Activated CD4-positive, alpha-beta T cell treated with anti-CD3 and anti-CD28 coated beads, Interleukin-2, Interleukin-6, amounts not matched to agents 100 ng/mL and 50 ng/mL, durations not matched to agents 16 hours and 8 hours (primary cell): ENCODE measurements around the gene SIPA1.

Experiments
- DNase-seq: peaks from one replicate; pipeline ENCODE4 v3.0.0-alpha.2; 2020

SIPA1 gene

DNA sequence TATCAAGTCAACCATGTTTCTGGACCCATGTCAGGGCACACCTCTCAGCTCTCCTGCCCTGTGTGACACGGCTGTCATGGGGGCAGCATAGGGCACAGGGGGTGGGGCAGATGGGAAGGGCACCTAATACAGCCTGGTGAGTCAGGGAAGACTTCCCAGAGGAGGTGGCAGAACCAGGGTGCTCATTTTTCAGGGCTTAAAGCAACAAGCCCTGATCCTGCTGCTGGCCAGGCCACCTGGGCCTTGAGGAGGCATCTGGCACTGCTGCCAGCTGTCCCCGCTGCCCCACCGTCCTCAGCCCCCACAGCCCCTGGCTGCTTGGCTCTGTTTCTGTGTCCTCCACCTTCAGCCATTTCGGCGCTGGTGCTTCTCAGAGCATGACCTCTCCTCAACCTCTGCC, 28.2 kb upstream of the SIPA1 start:
- DNase-seq: no peak

DNA sequence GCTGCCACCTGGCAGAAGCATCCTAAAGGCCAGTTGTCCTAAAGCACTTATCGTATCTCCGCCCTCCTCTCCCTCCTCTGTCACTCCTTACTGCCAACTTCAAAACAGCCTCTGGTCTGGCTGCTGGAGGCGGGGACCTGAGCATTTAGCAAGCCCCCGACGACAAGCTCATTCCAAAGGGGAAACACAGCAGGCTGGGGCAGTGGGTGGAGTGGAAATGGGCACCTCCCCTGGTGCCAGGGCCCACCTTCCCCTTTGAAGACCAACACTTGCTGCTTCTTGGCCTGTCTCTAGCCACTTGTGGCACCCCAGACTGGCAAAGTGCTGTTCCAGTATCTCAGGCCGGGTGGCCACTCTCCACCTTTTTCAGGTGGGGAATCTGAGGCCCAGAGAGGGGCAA, 27.5 kb upstream of the SIPA1 start:
- DNase-seq: no peak

DNA sequence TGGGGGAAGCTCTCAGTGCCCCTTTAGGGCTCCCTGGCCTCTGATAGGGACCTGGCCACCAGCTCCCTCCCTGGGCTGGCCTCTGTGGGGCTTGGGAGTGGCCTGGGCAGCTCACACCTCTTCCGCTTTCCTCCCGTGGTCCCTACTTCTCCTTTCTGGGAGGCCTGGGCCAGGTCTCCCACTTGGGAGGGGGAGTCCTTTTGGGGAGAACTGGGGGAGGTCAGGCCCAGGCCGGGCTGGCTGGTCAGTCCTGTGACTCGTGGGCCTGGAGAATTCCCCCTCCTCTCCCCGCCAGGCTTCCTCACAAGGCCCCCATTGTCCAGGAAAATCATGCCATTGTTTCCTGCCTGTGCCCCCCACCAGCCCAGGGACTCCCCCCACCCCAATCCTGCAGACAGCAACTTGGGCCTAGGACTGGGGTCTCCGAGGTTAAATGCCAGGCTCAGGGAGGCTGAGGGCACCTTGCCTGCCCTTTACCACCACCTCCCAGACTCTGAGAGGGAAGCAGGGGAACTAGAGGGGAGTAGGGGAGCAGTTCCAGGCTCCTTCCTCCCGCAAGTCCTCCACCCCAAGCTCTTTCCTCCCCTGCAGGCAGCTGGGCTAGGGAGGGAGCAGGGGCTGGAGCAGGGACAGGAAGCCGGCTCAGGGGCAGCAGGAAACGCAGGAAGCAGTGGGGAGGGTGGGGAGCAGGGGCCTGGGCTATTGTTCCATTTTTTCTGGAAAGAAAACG, 26.7 kb upstream of the SIPA1 start:
- DNase-seq: no peak

DNA sequence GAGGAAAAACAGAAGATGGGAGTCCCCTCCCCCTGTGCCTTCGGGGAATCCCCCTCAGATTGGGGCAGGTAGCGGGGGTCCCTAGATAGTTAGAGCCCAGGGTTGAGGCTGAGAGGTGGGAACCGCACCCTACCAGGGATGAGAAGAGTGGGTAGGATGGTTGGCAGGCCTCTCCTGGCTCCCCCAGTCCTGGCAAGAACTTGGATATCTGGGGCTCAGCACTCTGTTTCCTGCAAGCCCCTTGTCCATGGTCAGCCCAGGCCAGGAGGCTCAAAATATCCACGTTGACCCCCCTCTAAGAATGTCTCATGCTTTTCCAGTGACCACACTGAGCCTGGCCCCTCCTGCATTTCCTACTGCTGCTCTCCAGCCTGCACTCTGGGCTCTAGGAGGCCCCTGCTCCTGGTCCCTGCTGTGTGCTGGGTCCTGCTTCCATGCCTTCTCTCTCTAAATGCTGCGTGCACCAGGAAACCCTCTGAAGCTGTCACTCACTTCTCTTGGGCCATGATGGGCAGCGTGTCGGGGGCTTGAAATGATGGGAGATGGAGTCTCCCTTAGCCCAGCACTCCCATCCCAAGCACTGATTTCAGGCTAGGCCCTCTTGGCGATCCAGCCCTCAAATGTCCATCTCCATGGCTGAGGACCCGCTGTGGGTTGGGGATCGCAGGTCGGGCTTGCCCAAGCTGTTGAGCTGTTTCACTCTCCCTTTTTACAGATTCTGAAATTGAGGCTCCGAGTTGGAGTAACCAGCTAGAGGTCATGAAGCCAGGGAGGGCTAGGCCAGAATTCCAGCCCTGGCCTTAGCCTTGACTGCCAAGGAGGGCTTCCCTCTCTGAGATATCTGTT, 25.9 kb upstream of the SIPA1 start:
- DNase-seq: no peak

DNA sequence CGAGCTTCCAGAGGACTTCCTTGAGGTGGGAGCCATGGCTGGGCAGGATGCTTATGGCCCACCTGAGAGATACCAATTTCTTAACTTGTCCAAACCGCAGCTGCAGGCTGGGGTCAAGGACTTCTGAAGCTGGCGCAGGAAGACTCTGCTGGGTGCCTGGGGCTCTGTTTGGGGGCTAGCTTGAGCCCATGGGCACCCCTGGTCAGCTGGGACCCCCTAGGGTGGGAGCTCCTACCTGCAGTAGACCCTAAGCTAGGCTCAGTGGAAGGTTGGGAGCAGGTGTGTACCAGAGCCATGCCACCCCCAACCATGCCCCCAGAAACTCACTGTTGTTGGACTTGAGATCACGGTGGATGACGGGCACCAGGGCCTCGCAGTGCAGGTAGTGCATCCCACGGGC, 25.2 kb upstream of the SIPA1 start:
- DNase-seq: no peak

DNA sequence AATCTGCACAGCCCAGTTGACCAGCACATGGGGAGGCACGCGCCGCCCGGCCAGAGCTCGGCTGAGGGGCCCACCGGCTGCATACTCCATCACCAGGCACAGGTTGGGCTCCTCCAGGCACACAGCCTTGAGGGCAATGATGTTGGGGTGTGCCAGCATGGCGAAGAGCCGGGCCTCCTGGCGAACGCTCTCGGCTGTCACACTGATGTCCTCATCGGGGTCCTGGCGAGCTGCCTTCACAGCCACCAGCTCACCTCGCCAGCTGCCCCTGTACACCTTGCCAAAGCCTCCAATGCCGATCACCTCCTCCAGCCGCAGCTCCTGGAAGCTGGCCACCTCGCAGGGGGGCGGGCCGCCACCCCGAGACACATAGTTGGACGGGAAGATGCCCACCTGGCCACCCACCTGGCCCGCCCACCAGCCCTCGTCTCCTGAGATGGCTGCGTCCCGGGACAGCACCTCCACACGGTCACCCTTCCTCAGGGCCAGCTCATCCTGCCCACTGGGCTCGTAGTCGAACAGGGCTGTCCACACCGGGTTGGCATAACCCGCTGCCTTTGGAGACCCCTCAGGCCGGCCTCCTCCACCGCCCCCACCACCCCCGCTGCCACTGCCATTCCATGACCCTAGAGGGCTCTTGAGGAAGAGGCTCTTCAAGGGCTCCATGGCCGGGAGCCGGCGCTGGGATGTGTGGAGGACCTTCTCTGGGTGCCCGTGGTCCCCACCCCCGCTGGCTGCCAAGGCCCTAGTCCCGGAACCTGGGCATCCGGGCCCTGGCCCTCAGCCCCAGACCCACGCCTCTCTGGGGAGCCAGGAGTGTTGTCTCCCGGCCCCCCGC, 24.6 kb upstream of the SIPA1 start:
- no peak for DNase-seq

DNA sequence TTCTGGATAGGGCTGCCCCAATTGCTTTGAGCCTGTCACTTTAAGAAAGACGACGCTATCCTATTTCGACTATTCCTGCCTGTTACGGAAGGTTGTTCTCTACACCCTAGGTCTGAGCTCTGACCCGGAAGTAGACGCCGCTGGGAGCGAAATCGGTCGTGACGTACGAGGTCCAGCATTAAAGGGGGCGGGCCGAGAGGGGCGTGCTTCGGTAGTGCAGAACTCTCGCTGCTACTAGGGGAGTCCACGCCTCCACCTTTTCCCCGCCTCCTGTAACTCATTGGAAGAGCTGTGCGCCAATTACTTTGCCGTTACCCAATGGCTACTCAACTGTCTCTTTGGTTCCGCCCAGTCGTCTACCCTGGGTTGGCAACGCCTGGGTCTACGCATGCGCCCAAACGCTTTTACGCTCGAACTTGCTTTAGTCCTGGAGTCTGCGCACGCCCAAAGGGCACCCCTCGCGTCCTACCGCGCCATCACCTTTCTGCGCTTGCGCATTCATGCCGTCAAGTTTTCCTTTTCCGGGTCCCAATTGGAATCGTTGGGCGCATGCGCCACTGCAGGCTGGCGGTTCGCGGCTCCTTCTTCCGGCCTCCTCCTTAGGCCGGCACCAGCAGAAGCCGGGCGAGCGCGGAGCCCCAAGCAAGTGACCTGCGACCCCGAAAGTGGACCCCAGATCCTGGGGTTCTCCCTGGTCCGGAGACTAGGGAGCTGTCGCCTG, 22.5 kb upstream of the SIPA1 start, which contains the start of gene PCNX3:
Gene PCNX3, plus strand, starts transcription at position 548 of the 721 bp plus-strand sequence. CDS start 536 bp downstream, outside the sequence.
- DNase-seq: peak; percentile 100

DNA sequence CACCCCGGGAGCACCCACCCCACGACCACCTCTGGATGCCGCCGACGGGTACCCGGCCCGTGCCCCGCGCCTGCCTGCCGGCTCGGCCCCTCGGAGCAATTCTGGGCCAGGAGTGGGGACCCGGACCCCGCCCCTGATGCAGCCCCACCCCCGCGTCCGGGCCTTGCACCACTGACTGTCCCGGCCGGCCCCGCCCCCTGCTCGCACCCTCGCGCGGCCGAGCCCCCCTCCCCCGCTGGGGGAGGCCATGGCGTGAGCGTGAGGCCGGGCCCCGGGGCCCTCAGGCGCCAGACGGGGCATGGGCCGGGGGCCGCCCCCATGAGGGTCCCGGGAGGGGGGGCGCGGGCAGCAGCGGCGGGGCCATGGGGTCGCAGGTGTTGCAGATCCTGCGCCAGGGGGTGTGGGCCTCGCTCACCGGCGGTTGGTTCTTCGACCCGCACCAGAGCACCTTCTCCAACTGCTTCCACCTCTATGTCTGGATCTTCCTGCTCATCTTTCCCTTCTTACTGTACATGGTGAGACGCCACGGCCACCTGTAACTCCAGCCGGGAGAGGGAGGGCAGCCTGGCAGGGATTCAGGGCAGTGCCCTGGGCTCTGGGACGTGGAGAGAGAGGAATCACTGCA, 21.8 kb upstream of the SIPA1 start:
- peak; percentile 71 for DNase-seq

DNA sequence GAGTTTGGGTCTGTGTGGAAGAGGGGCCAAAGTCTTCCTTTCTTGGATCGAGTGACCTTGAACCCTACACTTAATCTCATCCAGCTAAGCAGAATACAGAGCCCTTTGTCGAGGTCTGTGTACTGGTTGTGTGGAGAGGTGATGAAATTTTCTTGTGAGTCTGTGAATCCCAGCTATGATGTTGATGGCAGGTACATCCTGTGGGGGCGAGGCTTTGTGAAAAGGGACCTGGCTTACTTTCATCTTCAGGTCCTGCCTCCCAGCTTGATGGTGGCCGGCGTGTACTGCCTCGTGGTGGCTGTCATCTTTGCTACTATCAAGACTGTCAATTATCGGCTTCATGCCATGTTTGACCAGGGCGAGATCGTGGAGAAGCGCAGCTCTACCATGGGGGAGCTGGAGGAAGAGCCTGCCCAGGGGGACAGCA, 21.3 kb upstream of the SIPA1 start:
- peak; percentile 19 for DNase-seq

DNA sequence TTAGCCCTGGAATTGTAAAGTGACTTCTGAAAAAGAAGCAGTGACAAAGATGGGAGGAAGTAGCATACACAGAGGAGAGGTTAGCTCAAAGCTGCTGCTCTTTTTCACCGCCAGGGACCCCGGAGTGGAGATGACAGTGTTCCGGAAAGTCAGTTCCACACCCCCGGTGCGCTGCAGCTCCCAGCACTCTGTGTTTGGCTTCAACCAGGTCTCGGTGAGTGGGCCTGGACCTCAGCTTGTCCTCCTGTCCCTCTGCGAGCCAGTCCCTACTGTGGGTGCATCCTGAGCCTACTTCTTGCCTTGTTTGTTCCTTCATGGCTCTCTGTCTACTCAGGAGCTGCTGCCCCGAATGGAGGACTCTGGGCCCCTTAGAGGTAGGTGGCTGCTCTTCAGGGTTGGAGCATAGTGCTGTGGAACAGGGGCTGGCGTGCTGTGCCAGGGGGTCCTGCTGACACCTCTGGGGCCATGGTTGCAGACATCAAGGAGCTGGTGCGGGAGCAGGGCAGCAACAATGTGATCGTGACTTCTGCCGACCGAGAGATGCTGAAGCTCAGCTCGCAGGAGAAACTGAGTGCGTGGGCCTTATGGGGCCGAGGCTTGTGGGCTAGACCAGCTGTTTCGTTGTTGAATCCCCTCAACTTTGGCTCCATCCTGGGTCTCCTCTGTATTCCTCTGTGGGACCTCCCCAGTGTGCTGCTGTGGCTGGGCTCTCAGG, 20.6 kb upstream of the SIPA1 start:
- DNase-seq: no peak

DNA sequence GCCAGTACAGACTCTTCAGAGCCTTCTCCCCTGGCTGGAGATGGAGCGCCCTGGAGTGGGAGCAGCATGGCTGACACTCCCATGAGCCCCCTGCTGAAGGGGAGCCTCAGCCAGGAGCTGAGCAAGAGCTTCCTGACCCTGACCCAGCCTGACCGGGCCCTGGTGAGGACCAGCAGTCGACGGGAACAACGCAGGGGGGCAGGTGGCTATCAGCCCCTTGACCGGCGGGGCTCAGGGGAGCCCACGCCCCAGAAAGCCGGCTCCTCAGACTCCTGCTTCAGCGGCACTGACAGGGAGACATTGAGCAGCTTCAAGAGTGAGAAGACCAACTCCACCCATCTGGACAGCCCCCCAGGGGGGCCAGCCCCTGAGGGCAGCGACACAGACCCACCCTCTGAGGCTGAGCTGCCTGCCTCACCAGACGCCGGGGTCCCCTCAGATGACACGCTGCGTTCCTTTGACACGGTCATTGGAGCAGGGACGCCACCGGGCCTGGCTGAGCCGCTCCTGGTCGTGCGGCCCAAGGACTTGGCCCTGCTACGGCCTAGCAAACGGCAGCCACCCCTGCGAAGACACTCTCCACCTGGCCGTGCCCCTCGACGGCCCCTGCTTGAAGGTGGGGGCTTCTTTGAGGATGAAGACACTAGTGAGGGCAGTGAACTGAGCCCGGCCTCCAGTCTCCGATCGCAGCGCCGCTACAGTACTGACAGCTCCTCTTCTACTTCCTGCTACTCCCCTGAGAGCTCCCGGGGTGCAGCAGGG, 19.7 kb upstream of the SIPA1 start:
- no peak for DNase-seq

DNA sequence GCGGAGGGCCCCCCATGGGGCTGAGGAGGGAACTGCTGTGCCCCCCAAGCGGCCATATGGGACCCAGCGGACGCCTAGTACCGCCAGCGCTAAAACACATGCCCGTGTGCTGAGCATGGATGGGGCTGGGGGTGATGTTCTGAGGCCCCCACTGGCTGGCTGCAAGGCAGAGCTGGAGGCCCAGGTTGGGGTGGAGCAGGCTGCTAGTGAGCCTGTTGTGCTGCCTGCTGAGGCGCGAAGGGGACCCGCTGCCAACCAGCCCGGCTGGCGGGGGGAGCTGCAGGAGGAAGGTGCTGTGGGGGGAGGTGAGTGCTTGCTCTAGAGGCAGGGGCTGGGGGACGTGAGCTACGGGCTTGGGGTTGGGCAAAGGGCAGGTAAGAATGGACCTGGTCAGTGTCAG, 19.1 kb upstream of the SIPA1 start:
- no peak for DNase-seq

DNA sequence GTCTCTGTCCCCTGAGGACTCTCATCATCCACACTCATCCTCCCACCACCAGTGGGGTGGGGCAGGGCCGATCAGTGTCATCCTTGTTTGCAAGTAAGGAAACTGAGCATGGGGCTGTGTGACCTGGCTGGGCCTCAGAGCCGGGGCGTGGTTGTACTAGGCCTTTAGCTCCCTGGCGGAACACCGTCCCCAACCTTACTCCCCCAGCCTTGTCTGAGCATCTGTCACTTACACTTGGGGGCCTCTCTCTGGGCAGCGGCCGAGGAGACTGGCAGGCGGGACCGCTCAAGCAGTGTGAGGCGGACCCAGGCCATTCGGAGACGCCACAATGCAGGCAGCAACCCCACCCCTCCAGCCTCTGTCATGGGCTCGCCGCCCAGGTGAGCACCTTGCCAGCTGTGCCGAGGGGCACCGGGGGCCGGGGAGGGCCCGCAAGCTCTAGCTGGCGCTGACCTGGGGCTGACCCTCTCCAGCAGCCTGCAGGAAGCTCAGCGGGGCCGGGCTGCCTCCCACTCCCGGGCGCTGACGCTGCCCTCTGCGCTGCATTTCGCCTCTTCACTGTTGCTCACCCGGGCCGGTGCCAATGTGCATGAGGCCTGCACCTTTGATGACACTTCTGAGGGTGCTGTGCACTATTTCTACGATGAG, 18.5 kb upstream of the SIPA1 start:
- no peak for DNase-seq

DNA sequence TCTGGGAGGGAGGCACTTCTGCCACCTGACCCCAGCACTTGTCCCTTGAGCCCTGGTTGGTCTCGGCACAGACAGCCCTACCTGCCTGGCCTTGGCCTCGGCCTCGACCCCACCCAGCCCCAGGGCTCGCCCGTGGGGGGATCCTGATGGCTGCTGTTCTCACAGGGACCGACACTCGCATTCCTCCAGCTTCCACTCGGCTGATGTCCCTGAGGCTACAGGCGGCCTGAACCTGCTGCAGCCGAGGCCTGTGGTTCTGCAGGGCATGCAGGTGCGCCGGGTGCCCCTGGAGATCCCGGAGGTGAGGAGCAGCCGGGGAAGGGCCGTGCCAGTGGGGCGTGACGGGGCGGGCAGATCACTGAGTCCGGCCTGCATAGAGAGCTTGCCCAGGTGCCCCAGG, 17.2 kb upstream of the SIPA1 start:
- DNase-seq: no peak

DNA sequence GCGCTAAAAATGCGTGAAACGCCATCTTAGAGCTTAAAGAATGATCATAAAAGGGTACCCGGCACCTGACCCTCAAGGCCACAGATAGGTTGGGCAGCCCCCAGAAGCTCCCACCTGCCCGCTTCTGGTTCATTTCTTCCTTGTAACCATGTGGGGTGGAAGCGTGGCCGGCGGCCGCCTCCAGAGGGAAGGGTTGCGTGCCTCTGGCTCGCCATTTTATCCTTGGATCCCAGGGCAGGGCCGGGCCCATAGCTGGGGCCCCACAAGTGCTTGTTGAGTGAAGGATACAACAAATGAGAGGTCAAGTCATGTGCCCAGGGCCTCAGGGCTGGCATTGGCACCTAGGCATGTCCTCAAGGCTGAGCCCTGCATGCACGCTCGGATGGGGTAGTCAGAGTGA, 16.4 kb upstream of the SIPA1 start:
- no peak for DNase-seq

DNA sequence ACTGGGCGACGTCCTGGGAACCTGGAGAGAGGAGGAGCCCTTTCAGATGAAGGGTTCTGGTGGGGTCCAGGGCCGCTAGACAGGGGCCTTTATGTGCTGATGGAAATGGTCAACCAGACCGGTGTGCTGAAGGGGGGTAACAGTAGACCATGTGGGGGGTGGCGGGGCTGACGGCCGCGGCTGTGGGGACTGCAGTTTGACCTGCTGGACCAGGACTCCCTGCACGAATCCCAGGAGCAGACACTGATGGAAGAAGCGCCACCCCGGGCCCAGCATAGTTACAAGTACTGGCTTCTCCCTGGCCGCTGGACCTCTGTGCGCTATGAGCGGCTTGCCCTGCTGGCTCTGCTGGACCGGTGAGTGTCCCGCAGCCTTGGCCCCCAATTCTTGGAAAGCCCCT, 15.9 kb upstream of the SIPA1 start:
- DNase-seq: no peak

DNA sequence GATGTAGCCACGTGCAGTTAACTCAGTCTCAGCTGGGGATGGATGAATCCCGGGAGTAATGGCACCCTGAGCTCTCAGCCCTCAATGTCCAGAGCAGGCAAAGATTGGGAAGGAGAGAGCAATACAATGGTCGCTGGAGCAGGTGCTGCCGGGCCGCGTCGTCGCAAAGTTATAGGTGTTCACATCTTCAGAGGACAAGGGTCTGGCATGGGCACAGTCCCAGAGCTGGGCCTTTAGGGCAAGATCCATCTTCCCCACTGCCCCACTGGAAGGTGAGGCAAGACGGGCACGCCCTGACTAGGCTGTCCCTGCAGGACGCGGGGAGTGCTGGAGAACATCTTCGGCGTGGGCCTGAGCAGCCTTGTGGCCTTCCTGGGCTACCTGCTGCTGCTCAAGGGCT, 14.7 kb upstream of the SIPA1 start:
- no peak for DNase-seq

DNA sequence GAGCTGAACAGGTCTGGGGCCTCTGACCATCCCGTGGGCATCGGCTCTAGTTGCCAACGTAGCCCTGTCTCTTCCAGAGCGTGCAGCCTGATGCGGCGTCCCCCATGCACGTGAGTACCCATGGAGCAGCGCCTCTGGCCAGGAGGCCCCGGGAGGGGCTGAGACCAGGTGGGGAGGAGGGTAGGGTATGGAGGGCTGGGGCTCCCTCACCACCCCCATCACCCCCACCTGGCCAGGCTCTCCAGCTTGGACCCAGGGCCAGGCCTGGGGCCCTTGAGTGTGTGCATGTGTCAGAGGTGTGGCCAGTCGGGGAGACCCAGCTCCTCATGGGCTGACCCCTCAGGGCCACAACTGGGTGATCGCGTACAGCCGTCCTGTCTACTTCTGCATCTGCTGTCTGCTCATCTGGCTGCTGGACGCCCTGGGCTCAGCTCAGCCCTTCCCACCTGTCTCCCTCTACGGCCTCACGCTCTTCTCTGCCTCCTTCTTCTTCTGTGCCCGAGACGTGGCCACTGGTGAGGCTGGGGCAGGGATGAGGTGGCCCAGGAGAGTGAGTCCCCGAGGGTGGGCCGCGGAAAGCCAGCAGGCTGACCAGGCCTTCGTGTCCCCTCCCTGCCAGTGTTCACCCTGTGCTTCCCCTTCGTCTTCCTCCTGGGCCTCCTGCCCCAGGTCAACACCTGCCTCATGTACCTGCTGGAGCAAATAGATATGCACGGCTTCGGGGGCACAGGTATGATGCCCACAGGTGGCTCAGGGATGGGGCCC, 13.9 kb upstream of the SIPA1 start:
- DNase-seq: no peak

DNA sequence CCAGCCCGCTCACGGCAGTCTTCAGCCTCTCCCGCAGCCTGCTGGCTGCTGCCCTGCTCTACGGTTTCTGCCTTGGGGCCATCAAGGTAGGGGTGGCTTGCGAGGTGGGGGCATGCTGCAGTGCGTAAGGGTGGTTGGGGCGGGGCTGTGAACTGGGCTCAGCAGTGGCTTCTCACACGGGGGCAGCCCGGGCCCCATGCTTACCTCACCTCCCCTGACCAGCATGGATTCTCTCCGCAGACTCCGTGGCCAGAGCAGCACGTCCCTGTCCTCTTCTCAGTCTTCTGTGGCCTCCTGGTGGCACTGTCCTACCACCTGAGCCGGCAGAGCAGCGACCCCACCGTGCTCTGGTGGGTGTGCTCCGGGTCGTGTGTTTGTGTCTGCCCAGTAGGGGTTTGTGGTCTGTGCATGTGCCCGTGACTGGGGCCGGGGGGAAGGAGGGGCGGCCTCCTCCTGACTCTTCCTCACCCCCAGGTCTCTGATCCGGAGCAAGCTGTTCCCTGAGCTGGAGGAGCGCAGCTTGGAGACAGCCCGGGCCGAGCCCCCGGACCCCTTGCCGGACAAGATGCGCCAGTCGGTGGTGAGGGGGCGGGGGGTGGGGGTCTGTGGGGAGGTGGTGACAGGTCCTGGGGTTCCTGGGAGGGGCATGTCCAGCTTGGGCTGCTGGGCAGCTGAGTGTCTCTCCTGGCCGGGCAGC, 12.8 kb upstream of the SIPA1 start:
- DNase-seq: no peak
